Measurements from ENCODE around the gene PPM1A. TPM values are rescaled to one million over a fixed set of nuclear protein-coding genes. Genes with fewer than 3 reads are reported as not detected.

Gene PPM1A
- total and polyA plus RNA-seq, 2 donors (not counting 3 experiments of a cell fraction or from before 2014, with no cell fraction given), result 14.1 to 33.9 TPM

DNA sequence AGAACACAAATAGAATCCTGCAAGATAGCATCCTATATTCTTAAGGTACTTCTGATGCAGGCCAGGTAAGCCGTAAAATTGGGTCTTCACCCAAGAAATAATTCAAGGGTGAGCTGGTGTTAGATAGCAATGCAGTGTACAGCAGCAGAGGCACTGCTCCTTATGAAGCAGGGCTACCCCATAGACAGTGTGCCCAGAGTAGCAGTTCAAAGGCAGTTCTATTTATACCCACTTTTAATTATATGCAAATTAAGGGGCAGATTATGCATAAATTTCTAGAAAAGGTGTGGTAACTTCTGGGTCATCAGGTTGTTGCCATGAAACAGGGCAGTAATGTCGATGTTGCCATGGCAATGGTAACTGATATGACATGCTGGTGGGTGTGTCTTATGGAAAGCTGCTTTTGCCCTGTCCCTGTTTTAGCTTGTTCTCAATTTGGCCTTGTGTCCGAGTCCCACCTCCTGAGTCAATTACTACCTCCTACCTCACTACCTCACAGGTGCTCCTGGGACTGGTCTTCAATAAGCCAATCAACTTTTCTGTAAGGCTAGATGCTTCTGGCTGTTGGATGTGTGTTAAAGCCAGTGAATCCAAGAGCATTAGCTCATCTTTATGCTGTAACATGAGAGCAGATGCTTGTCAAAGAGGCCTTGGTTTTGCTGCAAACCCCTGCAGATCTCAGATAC is 61.0 kb downstream of the PPM1A start:
- H3K9me3 ChIP-seq (replicated peaks; ENCODE audit: control insufficient read depth, insufficient read depth, low read length), result no peaks in the 10 kb centered on the region
- dilution Hi-C loops (cut with MboI; ENCODE audit: extremely low pct_ligation_motif_present, low sequenced_read_pairs), result no loop called here
- no peak overlapping the region for H2AFZ ChIP-seq (ENCODE audit: low read depth, low read length)
- ChIA-PET POLR2A (no interaction called here), CTCF (interaction anchor here (1.0 to 2.4 kb wide), 3 partner anchors 22 to 44 kb away, joined by 3 to 12 read pairs (median 7); no protein-coding TSS in a partner anchor)
- H3K36me3 ChIP-seq (ENCODE audit: control insufficient read depth in 2 of 2, extremely low read depth in 1 of 2, insufficient read depth in 2 of 2, low read length in 2 of 2), result no peaks in the 10 kb centered on the region
- TF ChIP-seq POLR2A (IDR thresholded peaks at IDR 0.05; ENCODE audit: low read depth, low read length) (no peak), EZH2 (IDR thresholded peaks at IDR 0.05; ENCODE audit: borderline replicate concordance, low read depth, low read length, severe bottlenecking) (peak; percentile 20), FOS (IDR thresholded peaks at IDR 0.05; ENCODE audit: borderline replicate concordance, insufficient read depth, low read length) (no peak)
- H3K9me1 ChIP-seq (replicated peaks; ENCODE audit: control insufficient read depth, extremely low read depth, insufficient read depth, low read length), result no peaks in the 10 kb centered on the region
- no peaks in the 10 kb centered on the region for H3K79me2 ChIP-seq (ENCODE audit: control insufficient read depth, insufficient read depth, low read length)
- DNase-seq (ENCODE audit: low read depth, low spot score) (no peak), FAIRE-seq (no peak)
- no peaks in the 10 kb centered on the region for H3K4me1 ChIP-seq (ENCODE audit: control insufficient read depth, extremely low read depth, insufficient read depth, low read length)
- H3K27me3 ChIP-seq (ENCODE audit: control insufficient read depth in 2 of 2, insufficient read depth in 2 of 2, low read length in 2 of 2), result peaks cover 4 to 10% of the 10 kb centered on the region in 2 experiments
- H3K4me2 ChIP-seq (ENCODE audit: insufficient read depth, low read length), result no peak overlapping the region
- no peak overlapping the region for H3K4me3 ChIP-seq (replicated peaks in 1 of 3; ENCODE audit: insufficient read depth in 1 of 3, low read depth in 1 of 3, low read length in 3 of 3)
- no peak overlapping the region for H3K9ac ChIP-seq (replicated peaks; ENCODE audit: extremely low read depth, insufficient read depth, low read length)
- no TSS peak for BruUV-seq (replicated peaks)
- intact Hi-C loops (cut with micrococcal nuclease), result no loop called here
- H4K20me1 ChIP-seq (replicated peaks; ENCODE audit: control insufficient read depth, extremely low read depth, insufficient read depth, low read length), result no peaks in the 10 kb centered on the region
- no peak overlapping the region for H3K27ac ChIP-seq (ENCODE audit: insufficient read depth, low read depth, low read length)

DNA sequence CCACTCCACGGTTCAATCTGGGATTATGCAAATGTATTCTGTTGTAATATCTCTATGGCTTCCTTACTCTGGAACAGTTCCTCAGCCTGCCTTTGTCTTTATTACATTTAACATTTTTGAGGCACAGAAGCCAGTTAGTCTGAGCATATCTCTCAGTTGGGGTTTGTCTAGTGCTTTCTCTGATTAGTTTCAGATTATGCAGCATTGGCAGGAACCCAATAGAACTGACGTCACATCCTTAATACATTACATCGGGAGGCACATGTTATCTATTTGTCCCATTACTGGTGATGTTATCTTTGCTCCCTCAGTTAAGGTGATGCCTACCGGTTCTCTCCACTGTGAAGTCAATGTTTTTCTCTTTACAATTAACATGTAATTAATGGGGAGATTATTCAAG is 62.4 kb downstream of the PPM1A start:
- intact Hi-C loops (cut with micrococcal nuclease) (no loop called here), dilution Hi-C loops (cut with MboI; ENCODE audit: extremely low pct_ligation_motif_present, low sequenced_read_pairs) (no loop called here)
- no peak overlapping the region for H3K27ac ChIP-seq (ENCODE audit: insufficient read depth, low read depth, low read length)
- TF ChIP-seq POLR2AphosphoS5 (IDR thresholded peaks at IDR 0.05; ENCODE audit: insufficient read depth, low read depth, low read length) (no peak), POLR2A (IDR thresholded peaks at IDR 0.05; ENCODE audit: low read depth, low read length) (no peak), GATA2 (IDR thresholded peaks at IDR 0.05; ENCODE audit: insufficient read depth, insufficient read length, low read depth, low read length) (peak; percentile 25), MAX (IDR thresholded peaks at IDR 0.05; ENCODE audit: insufficient read depth, insufficient read length) (no peak), JUN (IDR thresholded peaks at IDR 0.05; ENCODE audit: borderline replicate concordance, insufficient read depth, insufficient read length, low read depth) (no peak), FOS (IDR thresholded peaks at IDR 0.05; ENCODE audit: borderline replicate concordance, insufficient read depth, low read length) (no peak), MYC (IDR thresholded peaks at IDR 0.05; ENCODE audit: low read depth, low read length) (no peak)
- H3K9me1 ChIP-seq (replicated peaks; ENCODE audit: control insufficient read depth, extremely low read depth, insufficient read depth, low read length), result no peaks in the 10 kb centered on the region
- no peaks in the 10 kb centered on the region for H3K4me1 ChIP-seq (ENCODE audit: control insufficient read depth, extremely low read depth, insufficient read depth, low read length)
- no peak overlapping the region for H3K9ac ChIP-seq (replicated peaks; ENCODE audit: extremely low read depth, insufficient read depth, low read length)
- H4K20me1 ChIP-seq (replicated peaks; ENCODE audit: control insufficient read depth, extremely low read depth, insufficient read depth, low read length), result no peaks in the 10 kb centered on the region
- H3K27me3 ChIP-seq (ENCODE audit: control insufficient read depth in 2 of 2, insufficient read depth in 2 of 2, low read length in 2 of 2), result peaks cover 7 to 10% of the 10 kb centered on the region in 2 experiments
- H3K9me3 ChIP-seq (replicated peaks; ENCODE audit: control insufficient read depth, insufficient read depth, low read length), result no peaks in the 10 kb centered on the region
- POLR2A ChIA-PET, result no interaction called here
- peak; percentile 44 for FAIRE-seq
- H3K4me2 ChIP-seq (ENCODE audit: insufficient read depth, low read length), result no peak overlapping the region
- BruUV-seq (replicated peaks), result no TSS peak
- H3K4me3 ChIP-seq (replicated peaks in 1 of 3; ENCODE audit: insufficient read depth in 1 of 3, low read depth in 1 of 3, low read length in 3 of 3), result no peak overlapping the region
- no peaks in the 10 kb centered on the region for H3K79me2 ChIP-seq (ENCODE audit: control insufficient read depth, insufficient read depth, low read length)
- no peaks in the 10 kb centered on the region for H3K36me3 ChIP-seq (ENCODE audit: control insufficient read depth in 2 of 2, extremely low read depth in 1 of 2, insufficient read depth in 2 of 2, low read length in 2 of 2)
- no peak overlapping the region for H2AFZ ChIP-seq (ENCODE audit: low read depth, low read length)
- DNase-seq (ENCODE audit: low read depth, low spot score), result peak; percentile 36
- CTCF ChIA-PET, result interaction anchor here (1.0 to 2.6 kb wide), 4 partner anchors 20 to 250 kb away, joined by 3 to 12 read pairs (median 8); no protein-coding TSS in a partner anchor
